Retina (tissue), 1 donor: Measurements from ENCODE around the gene QRICH1.

Experiments
- DNase-seq: peaks from one replicate; pipeline ENCODE4 v3.0.0-alpha.2; 2016

The QRICH1 gene

GRCh38 chr3:48996640-48997039 lies 97.2 kb downstream of the QRICH1 start:
- DNase-seq, result no peak

- DNase-seq, result no peak
These were observed 100.0 kb downstream of the QRICH1 start for GRCh38 chr3:48993834-48994233.

- no peak for DNase-seq
These were observed 101.9 kb downstream of the QRICH1 start for GRCh38 chr3:48991851-48992545.

GRCh38 chr3:48990636-48991469 lies 103.0 kb downstream of the QRICH1 start:
- DNase-seq, result peak; percentile 86

GRCh38 chr3:48989796-48990635 lies 103.9 kb downstream of the QRICH1 start, which contains the start of gene P4HTM:
TSS of gene P4HTM (plus strand) at chr3:48990241. CDS start at chr3:48990257, 16 bp downstream.
- peak; percentile 93 for DNase-seq

- no peak for DNase-seq
These were observed 104.6 kb downstream of the QRICH1 start for GRCh38 chr3:48989126-48989795.

- no peak for DNase-seq
These were observed 108.0 kb downstream of the QRICH1 start for GRCh38 chr3:48985831-48986376.

GRCh38 chr3:48984663-48985062 lies 109.2 kb downstream of the QRICH1 start:
- no peak for DNase-seq

GRCh38 chr3:48983096-48983495 lies 110.8 kb downstream of the QRICH1 start:
- DNase-seq, result no peak

- no peak for DNase-seq
These were observed 111.2 kb downstream of the QRICH1 start for GRCh38 chr3:48982686-48983085.

GRCh38 chr3:48982016-48982415 lies 111.9 kb downstream of the QRICH1 start:
- no peak for DNase-seq

- DNase-seq, result no peak
These were observed 113.6 kb downstream of the QRICH1 start for GRCh38 chr3:48980295-48980694.
